Mesothelial cell of epicardium (in vitro differentiated cells): ENCODE results near the gene PCCA. TPM values are rescaled to one million over a fixed set of nuclear protein-coding genes. Genes with fewer than 3 reads are reported as not detected.

ENCODE experiments used
- DNase-seq, 2 experiments: peaks; one replicate each; pipeline ENCODE4 v3.0.0; 2021; ENCODE audit warnings: low spot score in 2 of 2; ENCODE audit not compliant: unreplicated experiment in 2 of 2
- H3K27ac Mint-ChIP-seq: 2 replicates; pipeline ENCODE4 v1.8.0; 2021; ENCODE audit warnings: mixed read lengths
- H3K27me3 Mint-ChIP-seq: 2 replicates; pipeline ENCODE4 v1.8.0; 2021; ENCODE audit warnings: low read depth, mixed read lengths
- H3K36me3 Mint-ChIP-seq: 2 replicates; pipeline ENCODE4 v1.8.0; 2021; ENCODE audit warnings: mixed read lengths
- H3K4me1 Mint-ChIP-seq: 2 replicates; pipeline ENCODE4 v1.8.0; 2021; ENCODE audit warnings: mixed read lengths
- H3K4me3 Mint-ChIP-seq: 2 replicates; pipeline ENCODE4 v1.8.0; 2021; ENCODE audit warnings: mild to moderate bottlenecking, moderate library complexity, mixed read lengths
- H3K9me3 Mint-ChIP-seq: 2 replicates; pipeline ENCODE4 v1.8.0; 2021; ENCODE audit warnings: mixed read lengths
- total RNA-seq: library from RNA; stranded (reverse); gene quantifications from 3 replicates; pipeline ENCODE4 v1.2.1, GENCODE V29; 2021
- TF ChIP-seq, protein P1 (sequence below): fragments of 200-600 bp; sonication (generic); IDR thresholded peaks from one replicate; pipeline ENCODE4 v1.5.0; 2021; ENCODE audit warnings: antibody characterized with exemption; ENCODE audit not compliant: unreplicated experiment

PCCA gene
- total RNA-seq, 1 donor from 2014 or later = 41.6 TPM

DNA sequence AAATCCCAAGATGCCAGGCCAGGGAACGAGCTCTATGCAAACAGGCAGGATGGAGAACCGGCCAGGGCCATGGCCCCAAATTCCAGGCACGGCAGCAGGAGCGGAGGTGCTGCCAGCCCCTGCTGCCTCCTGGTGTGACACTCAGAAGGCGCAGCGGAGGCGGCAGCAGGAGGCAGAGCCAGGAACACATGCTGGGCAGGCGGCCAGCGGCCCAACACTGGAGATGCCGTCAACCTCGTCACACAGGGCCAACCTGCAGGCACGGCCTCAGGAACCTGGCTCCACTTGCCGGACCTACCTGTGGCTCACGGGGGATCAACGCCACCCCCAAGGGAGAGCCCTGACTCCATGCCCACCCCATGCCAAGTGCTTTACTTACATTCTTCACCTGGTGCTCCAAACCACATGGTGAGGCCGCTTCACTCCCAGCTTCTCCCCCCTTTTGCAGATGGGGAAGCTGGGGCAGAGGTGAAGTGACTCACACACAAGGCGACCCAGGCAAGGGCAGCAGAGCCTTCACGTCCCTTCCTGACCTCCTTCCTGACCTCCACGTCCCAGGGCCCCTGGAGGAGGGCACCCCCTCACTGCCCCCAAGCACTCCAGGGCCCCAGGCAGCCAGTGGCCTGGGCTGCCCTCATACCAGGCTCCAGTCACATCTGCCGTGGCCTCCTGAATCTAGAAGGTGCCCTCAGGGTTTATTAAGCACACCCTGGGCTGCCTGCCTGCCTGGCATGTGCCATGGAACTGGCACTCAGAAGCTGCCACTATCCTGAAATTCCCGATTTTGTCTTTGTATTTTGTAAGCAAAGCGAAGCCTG is 456.2 kb downstream of the PCCA start:
- H3K4me3 Mint-ChIP-seq = no peak overlapping the region
- no peaks in the 10 kb centered on the region for H3K9me3 Mint-ChIP-seq
- TF ChIP-seq, protein P1, sequence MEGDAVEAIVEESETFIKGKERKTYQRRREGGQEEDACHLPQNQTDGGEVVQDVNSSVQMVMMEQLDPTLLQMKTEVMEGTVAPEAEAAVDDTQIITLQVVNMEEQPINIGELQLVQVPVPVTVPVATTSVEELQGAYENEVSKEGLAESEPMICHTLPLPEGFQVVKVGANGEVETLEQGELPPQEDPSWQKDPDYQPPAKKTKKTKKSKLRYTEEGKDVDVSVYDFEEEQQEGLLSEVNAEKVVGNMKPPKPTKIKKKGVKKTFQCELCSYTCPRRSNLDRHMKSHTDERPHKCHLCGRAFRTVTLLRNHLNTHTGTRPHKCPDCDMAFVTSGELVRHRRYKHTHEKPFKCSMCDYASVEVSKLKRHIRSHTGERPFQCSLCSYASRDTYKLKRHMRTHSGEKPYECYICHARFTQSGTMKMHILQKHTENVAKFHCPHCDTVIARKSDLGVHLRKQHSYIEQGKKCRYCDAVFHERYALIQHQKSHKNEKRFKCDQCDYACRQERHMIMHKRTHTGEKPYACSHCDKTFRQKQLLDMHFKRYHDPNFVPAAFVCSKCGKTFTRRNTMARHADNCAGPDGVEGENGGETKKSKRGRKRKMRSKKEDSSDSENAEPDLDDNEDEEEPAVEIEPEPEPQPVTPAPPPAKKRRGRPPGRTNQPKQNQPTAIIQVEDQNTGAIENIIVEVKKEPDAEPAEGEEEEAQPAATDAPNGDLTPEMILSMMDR = no peak
- H3K36me3 Mint-ChIP-seq = peaks cover 1% of the 10 kb centered on the region
- no peak overlapping the region for H3K27ac Mint-ChIP-seq
- peaks cover 17% of the 10 kb centered on the region for H3K4me1 Mint-ChIP-seq
- no peak for DNase-seq
- H3K27me3 Mint-ChIP-seq = no peaks in the 10 kb centered on the region

DNA sequence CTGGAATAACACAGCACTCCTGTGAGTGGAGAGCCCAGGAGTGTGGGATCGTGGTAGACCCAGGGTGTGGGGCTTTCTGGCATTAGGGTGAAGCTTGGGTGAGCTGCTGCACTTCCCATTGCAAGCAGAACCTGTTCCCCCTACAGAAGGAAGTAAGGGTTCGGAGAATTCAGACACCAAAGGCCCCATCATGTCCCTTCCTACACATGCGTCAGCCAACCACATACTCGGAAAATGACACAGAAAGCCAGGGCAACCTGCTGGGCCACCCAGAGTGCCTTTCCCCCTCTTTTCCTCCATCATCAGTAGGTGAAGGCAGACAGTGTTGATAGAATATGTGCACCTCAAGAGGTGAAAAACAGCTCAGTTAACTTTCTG is 456.8 kb downstream of the PCCA start:
- H3K27me3 Mint-ChIP-seq = no peaks in the 10 kb centered on the region
- peaks cover 17% of the 10 kb centered on the region for H3K4me1 Mint-ChIP-seq
- no peaks in the 10 kb centered on the region for H3K9me3 Mint-ChIP-seq
- H3K4me3 Mint-ChIP-seq = no peak overlapping the region
- H3K27ac Mint-ChIP-seq = no peak overlapping the region
- H3K36me3 Mint-ChIP-seq = no peaks in the 10 kb centered on the region
- TF ChIP-seq, protein P1 = no peak
- no peak for DNase-seq

DNA sequence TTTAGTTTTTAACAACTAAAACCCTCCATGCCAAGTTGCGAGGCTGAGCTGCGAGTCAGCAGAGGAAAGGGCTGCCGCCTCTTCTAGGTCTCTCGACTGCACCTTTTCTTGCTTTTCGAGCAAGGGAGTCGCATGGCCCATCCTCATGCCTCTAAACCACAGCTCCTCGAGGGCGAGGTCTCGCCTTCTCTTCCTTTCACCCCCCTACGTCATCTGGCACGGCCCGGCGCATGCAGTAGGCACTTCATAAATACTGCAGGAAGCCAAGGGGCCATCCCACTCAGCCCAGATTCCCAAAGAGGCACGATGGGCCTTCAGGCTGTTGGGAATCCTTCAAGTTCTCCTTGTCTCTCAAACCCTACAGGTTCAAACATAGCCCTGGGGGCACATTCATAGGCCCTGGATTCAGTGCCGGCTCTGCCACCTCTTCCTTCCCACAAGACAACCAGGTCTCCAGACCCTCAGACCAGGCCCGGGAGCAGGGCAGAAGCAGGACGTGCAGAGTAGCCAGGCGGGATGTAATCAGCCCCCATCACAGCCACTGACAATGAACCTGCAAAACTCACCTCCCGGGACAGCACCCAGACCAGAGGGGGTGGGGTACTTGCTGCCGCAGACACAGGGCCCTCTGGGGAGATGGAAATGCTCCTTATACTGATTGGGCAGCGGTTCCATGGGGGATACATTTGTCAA is 458.0 kb downstream of the PCCA start:
- DNase-seq = no peak
- H3K27me3 Mint-ChIP-seq = no peaks in the 10 kb centered on the region
- H3K9me3 Mint-ChIP-seq = no peaks in the 10 kb centered on the region
- no peaks in the 10 kb centered on the region for H3K36me3 Mint-ChIP-seq
- no peak overlapping the region for H3K27ac Mint-ChIP-seq
- peaks cover 15% of the 10 kb centered on the region for H3K4me1 Mint-ChIP-seq
- no peak overlapping the region for H3K4me3 Mint-ChIP-seq
- TF ChIP-seq, protein P1 = no peak

DNA sequence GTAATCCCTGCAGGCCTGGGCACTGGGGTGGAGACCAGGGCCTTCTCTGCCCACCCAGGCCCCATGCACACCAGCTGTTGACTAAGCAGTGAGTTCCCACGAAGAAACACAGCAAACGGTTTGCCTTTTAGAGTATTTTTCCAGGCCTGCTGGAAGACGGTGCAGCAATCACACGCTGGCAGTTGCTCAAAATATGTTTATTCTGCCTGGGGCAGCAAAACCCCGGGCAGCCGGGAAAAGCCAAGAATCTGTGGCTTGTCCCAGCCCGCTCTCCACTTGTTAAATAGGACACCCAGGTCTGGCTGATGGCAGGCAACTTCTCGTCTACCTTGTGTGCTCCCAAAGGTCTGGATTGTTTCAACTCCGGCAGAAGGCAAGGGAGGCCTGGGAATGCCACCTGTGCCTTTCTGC is 458.9 kb downstream of the PCCA start:
- DNase-seq = no peak
- H3K36me3 Mint-ChIP-seq = no peaks in the 10 kb centered on the region
- no peaks in the 10 kb centered on the region for H3K27me3 Mint-ChIP-seq
- TF ChIP-seq, protein P1 = no peak
- H3K4me3 Mint-ChIP-seq = no peak overlapping the region
- H3K9me3 Mint-ChIP-seq = no peaks in the 10 kb centered on the region
- H3K4me1 Mint-ChIP-seq = peaks cover 10% of the 10 kb centered on the region
- peak overlapping the region; percentile 56 for H3K27ac Mint-ChIP-seq

DNA sequence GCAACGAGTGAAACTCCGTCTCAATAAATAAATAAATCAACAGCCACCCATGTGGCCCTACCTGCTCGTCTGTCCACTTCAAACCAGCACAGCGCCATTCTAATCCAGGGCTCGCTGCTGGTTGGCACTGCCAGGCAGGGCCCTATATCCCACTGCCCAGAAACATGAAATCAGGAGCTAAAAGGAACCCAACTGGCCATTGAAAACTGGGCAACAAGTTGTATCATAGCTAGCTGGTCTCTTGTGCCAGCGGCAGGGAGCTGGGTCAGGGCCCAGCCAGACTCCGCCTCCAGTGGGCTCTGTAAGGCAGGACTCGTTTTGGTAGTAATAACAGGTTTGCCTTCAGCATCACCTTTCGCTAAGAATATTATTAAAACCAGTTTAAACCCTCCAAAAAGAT is 460.4 kb downstream of the PCCA start:
- H3K27ac Mint-ChIP-seq = no peak overlapping the region

More for the DNA sequence above, 460.4 kb downstream of the PCCA start:
- TF ChIP-seq, protein P1 = no peak
- Mint-ChIP-seq H3K4me3 (no peak overlapping the region), H3K4me1 (peaks cover 8% of the 10 kb centered on the region), H3K36me3 (no peaks in the 10 kb centered on the region), H3K9me3 (peaks cover 4% of the 10 kb centered on the region), H3K27me3 (no peaks in the 10 kb centered on the region)
- no peak for DNase-seq
